ENCODE measurements around the gene CFAP97D1. TPM values are rescaled to one million over a fixed set of nuclear protein-coding genes. Genes with fewer than 3 reads are reported as not detected.

CFAP97D1 gene
- total RNA-seq, 4 donors from 2014 or later: 0.19 TPM; not detected in 3

DNA sequence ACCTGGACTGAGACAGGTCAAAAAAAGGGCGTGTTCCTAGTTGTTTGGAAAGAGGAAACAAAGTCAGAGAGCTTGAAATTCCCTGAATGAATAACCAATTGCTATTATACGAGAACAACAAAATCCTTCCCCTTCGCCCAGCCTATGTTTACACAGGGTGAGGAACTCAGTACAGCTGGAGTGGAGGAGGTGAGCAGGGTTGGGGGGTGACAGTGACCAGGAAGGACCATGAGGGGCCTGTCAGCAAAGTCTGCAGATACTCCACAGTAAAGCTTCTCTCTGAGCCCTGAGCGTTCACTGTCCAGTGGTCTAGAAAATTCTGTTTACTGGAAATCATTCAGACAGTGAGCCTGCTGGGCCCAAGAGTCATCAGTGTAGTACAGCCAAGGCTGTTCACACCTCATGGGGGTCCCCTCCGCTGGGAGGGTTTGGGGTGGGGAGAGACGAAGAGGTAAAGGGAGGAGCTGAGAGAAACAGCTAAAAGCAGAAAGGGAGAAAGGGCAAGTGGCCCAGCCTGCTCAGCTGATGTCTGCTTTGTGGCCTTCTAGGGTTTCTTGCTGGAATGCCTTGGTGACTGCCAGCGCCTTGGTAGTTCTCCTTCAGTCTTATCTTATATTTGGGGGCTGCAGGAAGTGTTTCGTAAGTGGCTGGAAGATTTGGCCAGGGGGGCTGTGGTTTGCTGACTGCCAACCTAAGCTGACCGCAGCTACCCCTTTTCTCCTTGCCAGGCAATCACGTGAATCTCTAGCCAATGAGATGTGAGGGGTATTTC, 7.2 kb upstream of the CFAP97D1 start:
- H3K36me3 ChIP-seq: peaks cover 54 to 87% (median 73%) of the 10 kb centered on the region in 4 donors
- peaks cover 43 to 52% (median 48%) of the 10 kb centered on the region in 4 donors for H3K4me1 ChIP-seq
- no peaks in the 10 kb centered on the region for H3K27me3 ChIP-seq
- intact Hi-C loops (cut with DNase I): no loop called here
- H3K27ac ChIP-seq (replicated peaks in 1 of 4): peak overlapping the region in 2 of 4 donors; percentile 1 to 41
- TF ChIP-seq, protein P1, sequence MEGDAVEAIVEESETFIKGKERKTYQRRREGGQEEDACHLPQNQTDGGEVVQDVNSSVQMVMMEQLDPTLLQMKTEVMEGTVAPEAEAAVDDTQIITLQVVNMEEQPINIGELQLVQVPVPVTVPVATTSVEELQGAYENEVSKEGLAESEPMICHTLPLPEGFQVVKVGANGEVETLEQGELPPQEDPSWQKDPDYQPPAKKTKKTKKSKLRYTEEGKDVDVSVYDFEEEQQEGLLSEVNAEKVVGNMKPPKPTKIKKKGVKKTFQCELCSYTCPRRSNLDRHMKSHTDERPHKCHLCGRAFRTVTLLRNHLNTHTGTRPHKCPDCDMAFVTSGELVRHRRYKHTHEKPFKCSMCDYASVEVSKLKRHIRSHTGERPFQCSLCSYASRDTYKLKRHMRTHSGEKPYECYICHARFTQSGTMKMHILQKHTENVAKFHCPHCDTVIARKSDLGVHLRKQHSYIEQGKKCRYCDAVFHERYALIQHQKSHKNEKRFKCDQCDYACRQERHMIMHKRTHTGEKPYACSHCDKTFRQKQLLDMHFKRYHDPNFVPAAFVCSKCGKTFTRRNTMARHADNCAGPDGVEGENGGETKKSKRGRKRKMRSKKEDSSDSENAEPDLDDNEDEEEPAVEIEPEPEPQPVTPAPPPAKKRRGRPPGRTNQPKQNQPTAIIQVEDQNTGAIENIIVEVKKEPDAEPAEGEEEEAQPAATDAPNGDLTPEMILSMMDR (IDR thresholded peaks at IDR 0.05): no peak
- TF ChIP-seq POLR2A (IDR thresholded peaks at IDR 0.05; ENCODE audit: low read depth) (no peak), EP300 (IDR thresholded peaks at IDR 0.05) (no peak), POLR2AphosphoS5 (IDR thresholded peaks at IDR 0.05) (no peak)
- no peak for DNase-seq (ENCODE audit: extremely low spot score)
- 78% methylated on average over 10 of the region's 10 CpGs for WGBS
- H3K4me3 ChIP-seq: no peak overlapping the region
- no peaks in the 10 kb centered on the region for H3K9me3 ChIP-seq

DNA sequence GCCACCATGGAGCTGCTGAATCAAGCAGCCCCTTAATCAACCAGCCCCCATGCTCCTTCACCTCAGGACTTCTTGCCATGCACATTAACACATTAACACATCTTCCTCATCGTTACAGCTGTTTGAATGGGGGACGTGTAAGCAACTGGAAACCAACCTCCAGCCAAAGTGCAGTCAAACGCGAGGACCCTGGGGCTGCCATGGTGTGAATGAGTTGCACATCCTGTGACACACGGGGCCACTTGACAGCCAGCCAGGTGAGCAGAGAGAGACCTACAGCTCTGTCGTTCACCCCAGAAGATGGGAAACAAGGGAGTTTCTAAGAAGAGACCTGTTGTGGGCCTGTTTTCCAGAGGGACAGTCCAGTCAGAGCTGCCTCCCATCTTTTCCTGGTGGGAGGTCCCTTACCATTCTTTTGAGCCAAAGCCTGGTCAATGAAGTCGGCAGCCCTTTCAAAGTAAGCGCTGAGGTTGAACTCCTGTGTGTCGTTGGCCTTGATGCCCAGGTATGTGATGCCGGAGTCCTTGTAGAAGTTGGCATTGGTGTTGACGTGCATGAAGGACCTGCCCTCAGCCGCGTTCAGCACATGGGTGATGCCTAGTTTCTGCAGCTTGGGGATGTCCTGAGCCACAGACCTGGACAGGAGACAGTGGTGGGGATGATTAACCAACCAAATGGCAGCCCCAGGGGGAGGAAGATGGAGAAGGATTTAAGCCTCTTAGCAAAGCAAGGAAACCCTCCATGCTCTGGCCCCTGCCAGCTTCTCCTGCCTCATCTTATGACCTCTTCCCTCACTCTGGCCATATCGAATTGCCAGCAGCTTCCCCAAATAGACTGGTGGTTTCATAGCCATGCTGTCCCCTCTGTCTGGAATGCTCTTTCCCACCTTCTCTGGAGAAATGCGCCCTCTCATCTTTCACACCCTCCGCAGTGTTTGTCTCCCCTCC, 5.7 kb upstream of the CFAP97D1 start:
- no peak for DNase-seq (ENCODE audit: extremely low spot score)
- Histone ChIP-seq H3K27ac (replicated peaks in 1 of 4) (no peak overlapping the region), H3K9me3 (no peaks in the 10 kb centered on the region), H3K4me3 (no peak overlapping the region), H3K36me3 (peaks cover 48 to 71% (median 58%) of the 10 kb centered on the region in 4 donors), H3K4me1 (peaks cover 34 to 51% (median 47%) of the 10 kb centered on the region in 4 donors), H3K27me3 (no peaks in the 10 kb centered on the region)
- intact Hi-C loops (cut with DNase I): no loop called here
- WGBS: 88% methylated on average over 15 of the region's 16 CpGs
- TF ChIP-seq POLR2A (IDR thresholded peaks at IDR 0.05; ENCODE audit: low read depth) (no peak), EP300 (IDR thresholded peaks at IDR 0.05) (no peak), POLR2AphosphoS5 (IDR thresholded peaks at IDR 0.05) (no peak)
- TF ChIP-seq, protein P1 (IDR thresholded peaks at IDR 0.05): no peak

DNA sequence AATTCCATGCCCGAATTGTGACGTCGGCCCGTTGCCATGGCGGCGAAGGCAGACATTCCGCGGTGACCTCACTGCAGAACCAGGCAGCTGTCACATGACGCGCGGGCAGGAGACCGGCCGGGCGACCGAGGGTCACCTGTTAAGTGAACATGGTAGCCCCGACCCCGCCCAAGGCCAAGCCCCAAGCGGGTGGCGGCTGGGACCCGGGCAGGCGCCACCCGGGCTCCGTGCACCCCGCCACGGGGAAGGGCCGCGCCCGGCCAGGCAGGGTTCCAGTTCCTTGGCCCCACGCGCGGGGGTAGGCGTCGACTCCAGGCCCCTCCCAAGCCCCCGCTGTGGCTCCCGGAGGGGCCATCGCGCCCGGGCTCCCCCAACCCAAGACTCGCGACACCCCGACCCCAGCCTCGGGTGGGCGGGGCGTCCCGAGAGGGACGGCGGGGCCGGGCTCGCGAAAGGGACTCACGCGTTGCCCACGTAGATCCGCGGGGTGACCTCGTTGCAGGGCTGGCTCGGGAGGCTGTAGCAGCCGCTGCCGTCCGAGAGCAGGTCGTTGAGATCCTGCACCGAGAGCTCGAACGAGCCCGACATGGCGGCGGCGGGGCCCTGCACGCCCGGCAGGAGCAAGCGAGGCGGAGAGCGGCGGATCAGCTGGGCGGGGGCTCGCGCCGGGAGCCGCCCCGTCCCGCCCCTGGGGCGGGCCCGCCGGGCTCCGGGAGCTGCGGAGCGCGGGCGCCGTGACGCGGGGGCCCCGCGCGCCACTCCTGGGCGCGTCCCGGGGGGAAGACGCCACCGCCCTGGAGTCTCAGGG, 1.7 kb upstream of the CFAP97D1 start, which contains the start of gene DUSP3:
TSS of gene DUSP3 (minus strand) at position 641 of the 808 bp plus-strand sequence. CDS start at position 588, 53 bp downstream.
- Histone ChIP-seq H3K9me3 (no peaks in the 10 kb centered on the region), H3K4me3 (peak within 1 kb of the TSS; percentile 87 to 99 (median 91)), H3K27me3 (no peaks in the 10 kb centered on the region), H3K36me3 (peaks cover 11 to 32% (median 22%) of the 10 kb centered on the region in 4 donors), H3K4me1 (peaks cover 29 to 46% (median 40%) of the 10 kb centered on the region in 4 donors), H3K27ac (replicated peaks in 1 of 4) (peak within 1 kb of the TSS; percentile 97 to 100 (median 100))
- no CpG with 5 or more reads among the region's 100 CpGs for WGBS
- TF ChIP-seq POLR2A (IDR thresholded peaks at IDR 0.05; ENCODE audit: low read depth) (peak; percentile 79), POLR2AphosphoS5 (IDR thresholded peaks at IDR 0.05) (peak; percentile 96 to 97), EP300 (IDR thresholded peaks at IDR 0.05) (no peak)
- TF ChIP-seq, protein P1 (IDR thresholded peaks at IDR 0.05): no peak
- intact Hi-C loops (cut with DNase I): no loop called here
- DNase-seq (ENCODE audit: extremely low spot score): peak; percentile 98
